T-cell (primary cell): ENCODE results near the gene GGCX. TPM values are rescaled to one million over a fixed set of nuclear protein-coding genes. Genes with fewer than 3 reads are reported as not detected.

Source experiments
- ATAC-seq, 4 experiments: fragments of 200-7000 bp in 3 of 4; fragments of 150-1000 bp in 1 of 4; cut with Tn5 transposase; replicated peaks in 1 of 4; 1 replicate in 3 of 4; 2 replicates in 1 of 4; pipeline ENCODE4 v1.10.0; 2021; ENCODE audit warnings: moderate library complexity in 3 of 4, mild to moderate bottlenecking in 2 of 4, moderate number of reproducible peaks in 1 of 4
- CTCF ChIA-PET, 2 donors: fragments of 300-600 bp; sonication (Branson Sonifier 250); formaldehyde crosslinking; loops; one replicate each; lab custom pipeline; 2022; ENCODE audit warnings: antibody characterized with exemption in 2 of 2; lab: Charles Lee
- POLR2A ChIA-PET, 2 donors: fragments of 300-600 bp; sonication (Branson Sonifier 250); formaldehyde crosslinking; loops; one replicate each; lab custom pipeline; 2022; ENCODE audit warnings: antibody characterized with exemption in 2 of 2; lab: Charles Lee
- DNase-seq, 35 experiments: peaks; one replicate each; pipeline versions ENCODE4 v3.0.0 to v3.0.0-alpha.2; 2013 to 2023
- H3K27ac ChIP-seq: one replicate; pipeline ENCODE4 v1.5.1; 2013; ENCODE audit warnings: low read length
- H3K27me3 ChIP-seq, 2 experiments: replicated peaks in 1 of 2; 1 replicate in 1 of 2; 2 replicates in 1 of 2; pipeline versions ENCODE4 v1.6.1 to v1.7.0; 2013; ENCODE audit warnings: low read length in 1 of 2, mixed read lengths in 1 of 2; ENCODE audit not compliant: control insufficient read depth in 2 of 2, insufficient read depth in 2 of 2; ENCODE audit errors: extremely low read depth in 1 of 2
- H3K36me3 ChIP-seq, 2 donors: 1 replicate in 1 of 2; 2 replicates in 1 of 2; pipeline versions ENCODE4 v1.6.1 to v1.7.0; 2013; ENCODE audit warnings: low read length in 1 of 2; ENCODE audit not compliant: control insufficient read depth in 2 of 2, insufficient read depth in 1 of 2; ENCODE audit errors: extremely low read depth in 1 of 2
- H3K4me1 ChIP-seq, 2 experiments: 1 replicate in 1 of 2; 2 replicates in 1 of 2; pipeline versions ENCODE4 v1.6.1 to v1.7.0; 2013; ENCODE audit warnings: low read length in 2 of 2, mixed read lengths in 1 of 2; ENCODE audit not compliant: insufficient read depth in 2 of 2, control insufficient read depth in 1 of 2; ENCODE audit errors: extremely low read depth in 1 of 2
- H3K4me3 ChIP-seq, 2 donors: 1 replicate in 1 of 2; 2 replicates in 1 of 2; pipeline versions ENCODE4 v1.5.1 to v1.7.0; 2013; ENCODE audit warnings: mild to moderate bottlenecking in 2 of 2, low read length in 1 of 2, moderate library complexity in 1 of 2; ENCODE audit not compliant: control insufficient read depth in 1 of 2; ENCODE audit errors: extremely low read depth in 1 of 2
- H3K9me3 ChIP-seq: 2 replicates; pipeline ENCODE4 v1.7.0; 2013
- H3K27ac Mint-ChIP-seq, 2 donors: one replicate each; pipeline ENCODE4 v1.8.0; 2020 to 2021; ENCODE audit warnings: mild to moderate bottlenecking in 2 of 2, mixed read lengths in 2 of 2
- H3K27me3 Mint-ChIP-seq, 2 donors: one replicate each; pipeline ENCODE4 v1.8.0; 2021 to 2022; ENCODE audit warnings: mixed read lengths in 2 of 2
- H3K36me3 Mint-ChIP-seq: one replicate; pipeline ENCODE4 v1.8.0; 2021; ENCODE audit warnings: mixed read lengths
- H3K4me1 Mint-ChIP-seq, 3 donors: one replicate each; pipeline ENCODE4 v1.8.0; 2020 to 2022; ENCODE audit warnings: mixed read lengths in 3 of 3, mild to moderate bottlenecking in 1 of 3
- H3K4me3 Mint-ChIP-seq, 3 donors: one replicate each; pipeline ENCODE4 v1.8.0; 2020 to 2022; ENCODE audit warnings: mild to moderate bottlenecking in 3 of 3, mixed read lengths in 3 of 3, moderate library complexity in 3 of 3
- H3K9me3 Mint-ChIP-seq, 3 donors: one replicate each; pipeline ENCODE4 v1.8.0; 2020 to 2022; ENCODE audit warnings: mixed read lengths in 3 of 3
- WGBS: methylation state at CpG from one replicate; pipeline ENCODE4 v1.1.5; 2013; ENCODE audit warnings: missing lambda C conversion rate; ENCODE audit not compliant: insufficient coverage; 5-methylcytosine and 5-hydroxymethylcytosine counted together
- total RNA-seq, 35 experiments: library from RNA in 6 of 35; stranded (reverse) in 6 of 35; fragments of 120-200 nt in 1 of 35; gene quantifications; one replicate each; pipeline versions ENCODE4 v1.2.1 to v1.2.4 and lab custom pipeline; 2013 to 2026

GGCX gene
- total RNA-seq, 5 donors from 2014 or later (not counting 1 experiment from before 2014, with no cell fraction given), result 20.4 to 29.7 (median 25.7) TPM

- 91% methylated on average over 15 of the region's 18 CpGs for WGBS
- POLR2A ChIA-PET, result no interaction called here
Observed at GRCh38 chr2:85503851-85504777, 57.2 kb downstream of the GGCX start.

GRCh38 chr2:85503168-85503850 lies 58.0 kb downstream of the GGCX start:
- Histone ChIP-seq H3K27ac (no peak overlapping the region), H3K9me3 (no peaks in the 10 kb centered on the region), H3K4me3 (no peak overlapping the region), H3K27me3 (peaks cover 0 to 4% of the 10 kb centered on the region in 2 experiments), H3K4me1 (no peaks in the 10 kb centered on the region), H3K36me3 (no peaks in the 10 kb centered on the region)
- H3K4me3 Mint-ChIP-seq, result no peak overlapping the region
- no peak for DNase-seq
- WGBS, result 94% methylated on average over 17 of the region's 17 CpGs
- no peaks in the 10 kb centered on the region for H3K27me3 Mint-ChIP-seq
- H3K36me3 Mint-ChIP-seq, result no peaks in the 10 kb centered on the region
- peaks cover 0 to 3% (median 0%) of the 10 kb centered on the region in 3 donors for H3K9me3 Mint-ChIP-seq
- no peaks in the 10 kb centered on the region for H3K4me1 Mint-ChIP-seq
- ATAC-seq, result no peak
- ChIA-PET POLR2A (no interaction called here), CTCF (no interaction called here)
- H3K27ac Mint-ChIP-seq, result no peak overlapping the region

More at GRCh38 chr2:85503851-85504777, 57.2 kb downstream of the GGCX start:
- DNase-seq, result no peak
- peaks cover 0 to 3% (median 0%) of the 10 kb centered on the region in 3 donors for H3K9me3 Mint-ChIP-seq
- Histone ChIP-seq H3K4me1 (no peaks in the 10 kb centered on the region), H3K9me3 (no peaks in the 10 kb centered on the region), H3K36me3 (no peaks in the 10 kb centered on the region), H3K4me3 (no peak overlapping the region), H3K27me3 (peaks cover 0 to 4% of the 10 kb centered on the region in 2 experiments), H3K27ac (no peak overlapping the region)
- no peak for ATAC-seq
- H3K27me3 Mint-ChIP-seq, result no peaks in the 10 kb centered on the region
- H3K4me3 Mint-ChIP-seq, result no peak overlapping the region
- no peaks in the 10 kb centered on the region for H3K36me3 Mint-ChIP-seq
- CTCF ChIA-PET, result interaction anchor here in 1 of 2 donors (0.6 kb wide), 1 partner anchor 311 kb away, joined by 4 read pairs; no protein-coding TSS in a partner anchor
- H3K4me1 Mint-ChIP-seq, result no peaks in the 10 kb centered on the region
- no peak overlapping the region for H3K27ac Mint-ChIP-seq

GRCh38 chr2:85502720-85503119 lies 58.6 kb downstream of the GGCX start:
- no peak for DNase-seq
- WGBS, result 62% methylated on average over 3 of the region's 3 CpGs
- ChIA-PET POLR2A (no interaction called here), CTCF (no interaction called here)
- Histone ChIP-seq H3K36me3 (no peaks in the 10 kb centered on the region), H3K4me3 (no peak overlapping the region), H3K27ac (no peak overlapping the region), H3K9me3 (no peaks in the 10 kb centered on the region), H3K4me1 (no peaks in the 10 kb centered on the region), H3K27me3 (peaks cover 0 to 4% of the 10 kb centered on the region in 2 experiments)
- peaks cover 0 to 3% (median 0%) of the 10 kb centered on the region in 3 donors for H3K9me3 Mint-ChIP-seq
- H3K4me3 Mint-ChIP-seq, result no peak overlapping the region
- ATAC-seq, result no peak
- no peaks in the 10 kb centered on the region for H3K4me1 Mint-ChIP-seq
- no peaks in the 10 kb centered on the region for H3K27me3 Mint-ChIP-seq
- no peaks in the 10 kb centered on the region for H3K36me3 Mint-ChIP-seq
- H3K27ac Mint-ChIP-seq, result no peak overlapping the region

- Histone ChIP-seq H3K9me3 (no peaks in the 10 kb centered on the region), H3K4me1 (no peaks in the 10 kb centered on the region), H3K27ac (no peak overlapping the region), H3K27me3 (peaks cover 0 to 4% of the 10 kb centered on the region in 2 experiments), H3K36me3 (no peaks in the 10 kb centered on the region), H3K4me3 (no peak overlapping the region)
- ATAC-seq (no peak), DNase-seq (no peak)
- H3K27me3 Mint-ChIP-seq, result no peaks in the 10 kb centered on the region
- peaks cover 0 to 3% (median 0%) of the 10 kb centered on the region in 3 donors for H3K9me3 Mint-ChIP-seq
- 73% methylated on average over 2 of the region's 3 CpGs for WGBS
- H3K4me3 Mint-ChIP-seq, result no peak overlapping the region
- no peak overlapping the region for H3K27ac Mint-ChIP-seq
- no peaks in the 10 kb centered on the region for H3K36me3 Mint-ChIP-seq
- no peaks in the 10 kb centered on the region for H3K4me1 Mint-ChIP-seq
- ChIA-PET CTCF (interaction anchor here in 1 of 2 donors (0.7 kb wide), 1 partner anchor 45 kb away, joined by 3 read pairs; no protein-coding TSS in a partner anchor), POLR2A (interaction anchor here in 1 of 2 donors (0.6 kb wide), 1 partner anchor 45 kb away, joined by 3 read pairs; no protein-coding TSS in a partner anchor)
Observed at GRCh38 chr2:85501248-85501647, 60.0 kb downstream of the GGCX start.

GRCh38 chr2:85497944-85498630 lies 63.2 kb downstream of the GGCX start:
- no peaks in the 10 kb centered on the region for H3K4me1 Mint-ChIP-seq
- DNase-seq (no peak), ATAC-seq (no peak)
- no peak overlapping the region for H3K4me3 ChIP-seq
- no peaks in the 10 kb centered on the region for H3K9me3 ChIP-seq
- no peaks in the 10 kb centered on the region for H3K36me3 Mint-ChIP-seq
- POLR2A ChIA-PET, result no interaction called here
- no peak overlapping the region for H3K27ac ChIP-seq
- H3K4me3 Mint-ChIP-seq, result no peak overlapping the region
- peaks cover 0 to 3% (median 0%) of the 10 kb centered on the region in 3 donors for H3K9me3 Mint-ChIP-seq
- CTCF ChIA-PET, result no interaction called here
- H3K36me3 ChIP-seq, result no peaks in the 10 kb centered on the region
- no peaks in the 10 kb centered on the region for H3K27me3 Mint-ChIP-seq
- peaks cover 0 to 3% of the 10 kb centered on the region in 2 experiments for H3K27me3 ChIP-seq
- WGBS, result no CpG with 5 or more reads among the region's 4 CpGs
- H3K27ac Mint-ChIP-seq, result no peak overlapping the region
- H3K4me1 ChIP-seq, result no peaks in the 10 kb centered on the region

- H3K27me3 ChIP-seq, result peaks cover 0 to 3% of the 10 kb centered on the region in 2 experiments
- H3K9me3 ChIP-seq, result no peaks in the 10 kb centered on the region
- POLR2A ChIA-PET, result no interaction called here
- no peak for ATAC-seq
- H3K4me3 Mint-ChIP-seq, result no peak overlapping the region
- DNase-seq, result no peak
- no peak overlapping the region for H3K27ac Mint-ChIP-seq
- CTCF ChIA-PET, result no interaction called here
- H3K4me1 ChIP-seq, result no peaks in the 10 kb centered on the region
- peaks cover 0 to 3% (median 0%) of the 10 kb centered on the region in 3 donors for H3K9me3 Mint-ChIP-seq
- no peaks in the 10 kb centered on the region for H3K36me3 ChIP-seq
- no peaks in the 10 kb centered on the region for H3K27me3 Mint-ChIP-seq
- H3K36me3 Mint-ChIP-seq, result no peaks in the 10 kb centered on the region
- no CpG with 5 or more reads among the region's 1 CpG for WGBS
- no peaks in the 10 kb centered on the region for H3K4me1 Mint-ChIP-seq
- no peak overlapping the region for H3K4me3 ChIP-seq
- H3K27ac ChIP-seq, result no peak overlapping the region
Observed at GRCh38 chr2:85496436-85496835, 64.9 kb downstream of the GGCX start.
